Measurements from ENCODE around the gene CBX3.

- TF ChIP-seq CREB1 (CRISPR knock-in tag; IDR thresholded peaks at IDR 0.05; ENCODE audit: low read depth) (no peak), CTCF (conservative IDR thresholded peaks at IDR 0.05; ENCODE audit: low read depth in 2 of 2) (no peak), POLR2AphosphoS5 (IDR thresholded peaks at IDR 0.05; ENCODE audit: low read depth) (no peak), JUNB (IDR thresholded peaks at IDR 0.05; ENCODE audit: unreplicated experiment) (no peak), EZH2 (IDR thresholded peaks at IDR 0.05; ENCODE audit: low read depth, unreplicated experiment) (no peak), ZNF331 (CRISPR knock-in tag; IDR thresholded peaks at IDR 0.05; ENCODE audit: low read depth) (no peak)
These were observed 40.6 kb upstream of the CBX3 start for GRCh38 chr7:26160896-26161295.

Measured in GM23338 (cell line).